Anterior cingulate cortex (tissue), 58 donors: ENCODE results near the gene LIF.

Experiments used
- DNase-seq, 58 donors: peaks; one replicate each; lab custom pipeline; 2025; lab: John Stamatoyannopoulos, UW

LIF gene

DNA sequence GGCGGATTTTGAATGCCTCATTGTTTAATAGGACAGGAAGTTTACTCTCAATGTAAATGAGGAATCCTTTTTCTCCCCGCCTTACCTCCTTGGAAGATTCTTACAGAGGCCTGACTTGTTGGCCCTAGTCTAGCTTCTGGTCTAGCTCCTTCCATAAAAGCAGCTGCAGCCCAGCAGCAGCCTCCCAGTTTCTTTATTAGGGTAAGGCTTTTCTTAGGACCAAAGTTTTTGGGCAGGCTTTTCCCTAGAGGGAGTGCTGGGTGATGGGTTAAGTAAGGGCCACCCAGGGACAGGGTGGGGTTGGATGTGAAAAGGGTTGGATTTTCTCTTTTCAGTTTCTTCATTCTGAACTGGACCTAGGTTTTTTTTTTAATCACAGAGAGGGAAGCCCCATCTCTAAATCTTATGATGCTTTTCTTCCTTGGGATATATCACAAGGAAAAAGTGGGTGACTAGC lies 49.7 kb downstream of the LIF start:
- no peak for DNase-seq

DNA sequence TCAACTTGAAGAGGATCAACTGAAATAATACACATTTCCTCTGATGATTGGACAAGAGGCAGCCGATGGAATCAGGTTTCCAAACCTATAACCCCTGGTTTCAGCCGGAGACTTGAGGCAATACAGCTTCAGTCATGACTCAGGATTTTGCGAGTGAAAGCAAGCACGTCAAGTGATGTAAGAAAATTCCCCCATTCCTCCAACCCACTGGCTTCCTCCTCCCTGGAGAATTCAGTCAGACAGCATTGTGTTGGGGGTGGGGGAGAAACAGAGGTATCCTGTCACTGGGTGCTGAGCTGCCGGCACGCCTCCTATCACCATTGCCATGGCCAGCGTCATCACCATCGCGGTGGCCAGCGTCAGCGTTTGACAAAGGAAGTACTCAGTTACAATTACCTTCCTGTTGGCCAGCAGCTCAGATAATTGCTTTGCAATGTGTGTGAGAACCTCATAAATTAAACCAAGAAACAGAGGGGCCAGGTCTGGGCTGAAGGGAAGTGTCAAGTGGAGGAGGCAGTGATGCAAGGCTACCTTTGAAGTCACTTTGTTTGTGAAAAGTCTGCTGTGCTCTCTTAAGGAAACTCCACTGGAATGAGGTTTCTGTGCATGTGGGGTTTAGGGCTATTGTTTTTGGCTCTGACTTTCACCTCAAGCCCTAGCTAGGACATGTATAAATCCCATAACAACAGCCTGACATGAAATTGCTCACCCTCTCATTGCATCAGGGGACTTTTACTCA lies 50.2 kb downstream of the LIF start:
- DNase-seq, result no peak

DNA sequence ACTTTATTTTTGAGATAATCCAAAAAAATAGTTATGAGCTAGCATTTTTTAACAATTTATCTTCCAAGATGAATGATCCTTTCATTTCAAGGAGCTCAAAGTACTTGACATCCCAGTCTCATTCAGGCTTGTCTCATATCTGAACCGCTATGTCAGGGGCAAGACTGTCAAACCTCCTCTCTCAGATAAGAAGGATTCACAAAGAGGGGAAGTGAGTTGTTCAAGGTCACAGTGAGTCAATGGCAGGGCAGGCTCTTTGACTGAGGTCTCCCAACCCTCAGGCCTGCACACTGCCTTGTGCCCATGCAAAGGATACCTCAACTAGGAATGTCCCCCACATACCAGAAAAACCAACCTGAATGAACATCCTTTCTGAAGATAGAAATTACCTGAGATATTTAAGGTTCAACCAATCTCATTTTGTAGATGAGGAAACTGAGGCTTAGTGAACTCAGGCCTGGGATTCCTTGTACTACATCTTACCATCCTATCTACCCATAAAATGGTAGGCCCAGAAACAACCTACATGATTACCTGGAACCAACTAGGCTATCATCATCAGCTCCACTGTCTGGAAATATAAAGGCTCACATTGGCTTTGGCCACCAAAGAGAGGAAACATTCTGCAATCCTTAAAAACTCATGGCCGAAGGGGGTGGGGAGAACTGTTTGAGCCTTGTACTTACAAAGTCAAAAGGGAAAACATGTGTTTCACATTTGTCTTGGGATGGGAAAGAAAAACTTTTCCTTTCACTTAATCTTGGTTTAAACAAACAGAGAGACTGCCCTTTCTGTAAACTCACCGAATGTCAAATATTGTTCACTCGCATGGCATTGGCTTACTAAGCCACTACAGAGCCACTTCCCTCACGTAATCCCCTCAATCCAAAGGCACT lies 51.1 kb downstream of the LIF start:
- DNase-seq, result no peak

DNA sequence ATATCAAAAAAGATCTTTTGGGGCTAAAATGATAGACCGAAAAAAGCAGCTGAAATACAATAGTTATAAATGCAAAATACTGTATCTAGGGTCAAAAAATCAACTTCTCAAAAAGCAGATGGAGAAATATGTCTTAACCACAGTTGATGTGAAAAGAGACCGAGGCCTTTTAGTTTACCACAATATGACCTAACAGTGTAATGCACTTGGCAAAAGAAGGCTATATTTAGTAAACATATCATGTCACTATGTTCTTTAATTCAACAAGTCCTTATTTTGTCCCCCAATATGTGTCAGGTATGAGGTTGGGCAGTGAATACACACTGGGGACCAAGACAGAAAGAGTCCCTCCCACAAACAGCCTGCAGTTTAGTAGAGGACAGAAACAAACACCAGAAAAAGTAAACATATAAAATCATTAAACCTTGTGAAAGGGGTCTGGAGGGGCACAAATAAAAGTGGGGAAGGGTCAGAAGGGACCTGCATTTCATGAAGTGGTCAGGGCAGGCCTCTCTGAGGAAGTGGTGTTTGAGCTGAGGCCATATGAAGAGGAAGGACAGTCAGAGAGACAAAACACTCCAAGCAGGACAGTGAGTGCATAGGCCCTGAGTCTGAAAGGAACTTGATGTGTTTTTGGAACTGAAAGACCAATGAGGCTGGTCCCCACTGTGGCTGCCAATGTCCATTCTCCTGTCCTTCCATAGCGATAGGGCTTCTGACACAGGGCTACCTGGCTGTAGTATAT lies 53.4 kb downstream of the LIF start:
- DNase-seq, result no peak

DNA sequence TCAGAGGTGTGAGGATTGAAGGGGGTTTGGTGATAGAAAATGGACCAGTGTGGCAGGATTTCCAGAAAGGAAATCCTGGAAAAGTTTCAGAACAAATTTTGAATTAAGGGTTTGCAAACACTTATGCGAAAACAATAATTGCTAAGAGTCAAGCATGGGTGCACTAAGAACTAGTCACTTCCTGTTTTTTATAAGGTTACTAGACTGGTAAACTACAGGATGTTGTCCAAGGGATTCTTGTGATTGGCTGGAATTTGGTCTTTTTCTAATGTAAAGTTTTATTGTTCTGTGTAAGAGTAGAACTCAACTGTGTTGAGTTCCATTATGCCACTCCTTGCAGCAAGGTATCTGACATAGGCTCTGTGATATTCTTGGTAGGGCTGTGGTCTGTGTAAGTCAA lies 54.1 kb downstream of the LIF start:
- no peak for DNase-seq

DNA sequence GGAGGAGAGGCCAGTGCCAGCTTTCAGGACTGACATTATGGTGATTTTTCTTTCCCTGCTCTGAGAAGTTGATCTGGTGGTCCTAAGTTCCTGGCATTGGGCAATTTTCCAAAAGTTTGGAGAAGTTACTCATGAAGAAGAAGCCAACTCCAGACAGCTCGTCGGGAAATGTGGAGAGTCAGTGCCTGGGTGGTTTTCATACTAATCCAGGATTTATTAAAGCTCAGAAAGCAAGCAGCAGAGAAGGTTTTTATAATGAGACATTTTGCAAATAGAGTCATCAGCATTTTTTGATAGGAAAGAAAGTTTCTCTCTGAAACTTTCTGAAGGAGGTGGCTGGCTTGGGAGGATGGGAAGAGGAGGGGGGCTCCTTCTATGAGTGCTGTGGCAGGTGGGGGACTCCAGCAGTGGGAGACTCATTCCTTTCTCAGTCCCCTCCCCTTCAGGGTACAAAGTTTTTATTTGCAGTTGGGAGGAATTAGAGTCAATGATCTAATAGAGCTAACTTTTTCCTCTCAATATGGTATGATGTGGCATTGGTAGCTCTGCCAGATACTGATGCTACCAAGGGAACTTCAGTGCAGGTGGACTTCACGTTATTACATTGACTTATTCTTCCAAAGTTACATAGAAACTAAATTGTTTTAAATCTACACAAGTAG lies 55.4 kb downstream of the LIF start:
- no peak for DNase-seq

DNA sequence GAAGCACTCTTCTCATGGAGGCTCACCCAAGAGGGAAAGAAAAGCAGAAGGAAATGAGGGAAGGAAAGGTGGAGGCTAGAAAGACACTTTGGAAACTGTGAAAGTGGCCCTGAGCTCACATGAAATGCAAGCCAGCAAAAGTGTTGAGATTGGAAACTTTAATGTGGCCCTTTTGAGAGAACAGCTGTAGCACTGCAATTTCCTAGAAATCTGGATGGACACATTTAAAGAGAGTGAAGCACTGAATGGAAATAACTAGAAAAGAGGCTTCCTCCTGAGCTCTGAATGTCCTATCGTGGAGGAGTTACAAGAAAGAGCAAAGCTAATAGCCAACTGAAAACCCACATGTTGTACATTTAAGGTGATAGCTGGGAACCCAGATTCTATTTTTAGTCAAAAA lies 56.0 kb downstream of the LIF start:
- no peak for DNase-seq
